ENCODE data around the gene IGBP1.

- TF ChIP-seq POLR2A (IDR thresholded peaks at IDR 0.05) (no peak), CTCF (IDR thresholded peaks at IDR 0.05) (no peak)
Observed at GRCh38 chrX:70208479-70208878, 75.2 kb downstream of the IGBP1 start.
